ENCODE data around the gene CEP162.

GRCh38 chr6:84082689-84083265, 144.7 kb downstream of the CEP162 start:
- TF ChIP-seq CTCF (IDR thresholded peaks at IDR 0.05), result no peak
- no peak for TF ChIP-seq ZFX (IDR thresholded peaks at IDR 0.05; ENCODE audit: borderline replicate concordance)

Data from 22Rv1 (cell line).